HEK293 (cell line): ENCODE data around the gene TSPYL4.
A peak's percentile ranks its signal among the peaks of the same experiment; 100 is the strongest.

Experiments used
- CTCF ChIA-PET: fragments of 350-600 bp; formaldehyde crosslinking; extraction: SDS; loops from one replicate; lab custom pipeline; 2021; ENCODE audit warnings: antibody characterized with exemption; lab: Yijun Ruan, JAX
- POLR2A ChIA-PET: fragments of 300-600 bp; formaldehyde crosslinking; extraction: SDS; loops from one replicate; lab custom pipeline; 2020; ENCODE audit warnings: antibody characterized with exemption, inconsistent platforms; lab: Yijun Ruan, JAX
- H3K27ac ChIP-seq: fragments of 200-500 bp; sonication (Bioruptor generic); 2 replicates; pipeline ENCODE4 v1.5.1; 2014; ENCODE audit warnings: low read depth, low read length, control low read depth, inconsistent platforms; ENCODE audit errors: extremely low read depth
- H3K36me3 ChIP-seq, 2 experiments: fragments of 200-500 bp in 1 of 2; sonication (Bioruptor generic) in 1 of 2; 1 replicate in 1 of 2; 2 replicates in 1 of 2; pipeline ENCODE4 v1.5.1; 2014 to 2017; ENCODE audit warnings: inconsistent platforms in 2 of 2, low read length in 2 of 2; ENCODE audit not compliant: control insufficient read depth in 2 of 2, insufficient read depth in 1 of 2
- H3K4me1 ChIP-seq: fragments of 200-500 bp; sonication (Bioruptor generic); 2 replicates; pipeline ENCODE4 v1.5.1; 2014; ENCODE audit warnings: mild to moderate bottlenecking, low read length, inconsistent platforms; ENCODE audit not compliant: control insufficient read depth, insufficient read depth
- H3K4me3 ChIP-seq: 2 replicates; pipeline ENCODE4 v1.5.1; 2011; ENCODE audit warnings: low read depth, mild to moderate bottlenecking, control low read depth, low read length, moderate library complexity
- H3K9me3 ChIP-seq: fragments of 200-500 bp; sonication (Bioruptor generic); 2 replicates; pipeline ENCODE4 v1.5.1; 2014; ENCODE audit warnings: low read depth, low read length, inconsistent platforms; ENCODE audit not compliant: control insufficient read depth, insufficient read depth
- EGR2 ChIP-seq: fragments of 450-650 bp; formaldehyde crosslinking; IDR thresholded peaks from 2 replicates; pipeline ENCODE4 v1.5.1; 2016; ENCODE audit warnings: low read depth, missing biosample characterization, missing genetic modification characterization
- FEZF1 ChIP-seq: fragments of 450-650 bp; formaldehyde crosslinking; IDR thresholded peaks from 2 replicates; pipeline ENCODE4 v1.5.1; 2016; ENCODE audit warnings: missing biosample characterization, missing genetic modification characterization
- HOXD13 ChIP-seq: sonication (generic); formaldehyde crosslinking; IDR thresholded peaks from 2 replicates; pipeline ENCODE4 v1.8.0; 2022; ENCODE audit warnings: missing genetic modification reagents, borderline replicate concordance
- KLF10 ChIP-seq: fragments of 450-650 bp; IDR thresholded peaks from 2 replicates; pipeline ENCODE4 v1.5.1; 2018; ENCODE audit warnings: missing biosample characterization, mild to moderate bottlenecking, missing genetic modification characterization
- OSR2 ChIP-seq: fragments of 450-650 bp; formaldehyde crosslinking; IDR thresholded peaks from 2 replicates; pipeline ENCODE4 v1.5.1; 2016; ENCODE audit warnings: missing biosample characterization, missing genetic modification characterization
- SCRT1 ChIP-seq: fragments of 450-650 bp; formaldehyde crosslinking; IDR thresholded peaks from 2 replicates; pipeline ENCODE4 v1.5.1; 2016; ENCODE audit warnings: missing biosample characterization, missing genetic modification characterization, borderline replicate concordance
- YY2 ChIP-seq: fragments of 450-650 bp; formaldehyde crosslinking; IDR thresholded peaks from 2 replicates; pipeline ENCODE4 v1.5.1; 2016; ENCODE audit warnings: missing biosample characterization, missing genetic modification characterization
- ZBTB49 ChIP-seq: fragments of 450-650 bp; formaldehyde crosslinking; IDR thresholded peaks from 2 replicates; pipeline ENCODE4 v1.5.1; 2016; ENCODE audit warnings: missing biosample characterization, missing genetic modification characterization, low read depth
- ZBTB8A ChIP-seq: fragments of 450-650 bp; formaldehyde crosslinking; IDR thresholded peaks from 2 replicates; pipeline ENCODE4 v1.5.1; 2016; ENCODE audit warnings: missing biosample characterization, missing genetic modification characterization
- ZFHX2 ChIP-seq: fragments of 450-650 bp; formaldehyde crosslinking; conservative IDR thresholded peaks from 2 replicates; pipeline ENCODE4 v1.5.1; 2016; ENCODE audit warnings: missing biosample characterization, missing genetic modification characterization
- ZNF169 ChIP-seq: fragments of 450-650 bp; formaldehyde crosslinking; IDR thresholded peaks from 2 replicates; pipeline ENCODE4 v1.5.1; 2016; ENCODE audit warnings: missing biosample characterization, missing genetic modification characterization
- ZNF202 ChIP-seq: fragments of 450-650 bp; formaldehyde crosslinking; IDR thresholded peaks from 2 replicates; pipeline ENCODE4 v1.5.1; 2016; ENCODE audit warnings: missing biosample characterization, missing genetic modification characterization, borderline replicate concordance
- ZNF311 ChIP-seq: fragments of 450-650 bp; formaldehyde crosslinking; IDR thresholded peaks from 2 replicates; pipeline ENCODE4 v1.5.1; 2017; ENCODE audit warnings: missing biosample characterization, missing genetic modification characterization, borderline replicate concordance
- ZNF398 ChIP-seq: fragments of 450-650 bp; formaldehyde crosslinking; IDR thresholded peaks from 2 replicates; pipeline ENCODE4 v1.5.1; 2017; ENCODE audit warnings: missing biosample characterization, missing genetic modification characterization
- ZNF449 ChIP-seq: fragments of 450-650 bp; formaldehyde crosslinking; IDR thresholded peaks from 2 replicates; pipeline ENCODE4 v1.5.1; 2017; ENCODE audit warnings: missing biosample characterization, mild to moderate bottlenecking, missing genetic modification characterization, moderate library complexity
- ZNF48 ChIP-seq: fragments of 450-650 bp; formaldehyde crosslinking; IDR thresholded peaks from 2 replicates; pipeline ENCODE4 v1.5.1; 2016; ENCODE audit warnings: missing biosample characterization, missing genetic modification characterization
- ZNF514 ChIP-seq: fragments of 450-650 bp; formaldehyde crosslinking; IDR thresholded peaks from 2 replicates; pipeline ENCODE4 v1.5.1; 2016; ENCODE audit warnings: missing biosample characterization, missing genetic modification characterization
- ZNF776 ChIP-seq: fragments of 450-650 bp; formaldehyde crosslinking; IDR thresholded peaks from 2 replicates; pipeline ENCODE4 v1.5.0; 2017; ENCODE audit warnings: missing biosample characterization, missing genetic modification characterization, borderline replicate concordance
- ZNF843 ChIP-seq: fragments of 450-650 bp; formaldehyde crosslinking; IDR thresholded peaks from 2 replicates; pipeline ENCODE4 v1.5.1; 2016; ENCODE audit warnings: missing biosample characterization, missing genetic modification characterization

Gene TSPYL4

GRCh38 chr6:116244284-116244683 lies 9.6 kb downstream of the TSPYL4 start (continued):
- peak; percentile 47; the same call in 1 of the 2 replicates for TF ChIP-seq FEZF1 (tag by site-specific recombination)
- no peak for TF ChIP-seq ZNF311
- peak; percentile 59 for TF ChIP-seq OSR2
- TF ChIP-seq ZNF514 (tag by site-specific recombination), result no peak

GRCh38 chr6:116239856-116240255 lies 14.0 kb downstream of the TSPYL4 start:
- peaks cover 0 to 8% of the 10 kb centered on the region in 2 experiments; a peak in 1 of 3 replicates for H3K36me3 ChIP-seq
- TF ChIP-seq OSR2, result no peak
- no peak for TF ChIP-seq ZNF48 (tag by site-specific recombination)
- no peak for TF ChIP-seq ZNF169 (tag by site-specific recombination)
- no peak for TF ChIP-seq ZNF776 (tag by site-specific recombination)
- TF ChIP-seq SCRT1 (tag by site-specific recombination), result no peak
- TF ChIP-seq YY2 (tag by site-specific recombination), result no peak
- TF ChIP-seq ZNF843 (tag by site-specific recombination), result no peak
- no peak for TF ChIP-seq ZBTB49 (tag by site-specific recombination)
- TF ChIP-seq HOXD13 (CRISPR knock-in tag), result no peak
- no peak for TF ChIP-seq ZBTB8A (tag by site-specific recombination)
- no peak for TF ChIP-seq ZNF398
- TF ChIP-seq ZNF449 (tag by site-specific recombination), result no peak
- no peak for TF ChIP-seq KLF10 (tag by site-specific recombination)
- TF ChIP-seq ZNF202 (tag by site-specific recombination), result no peak
- no peak overlapping the region for H3K4me3 ChIP-seq
- POLR2A ChIA-PET, result no interaction called here
- peaks cover 15% of the 10 kb centered on the region; the same call in 1 of the 2 replicates for H3K4me1 ChIP-seq
- CTCF ChIA-PET, result interaction anchor here (1.8 kb wide), 1 partner anchor 23 kb away, joined by 6 read pairs; no protein-coding TSS in a partner anchor
- no peak overlapping the region for H3K27ac ChIP-seq
- H3K9me3 ChIP-seq, result no peaks in the 10 kb centered on the region

GRCh38 chr6:116239256-116239655 lies 14.6 kb downstream of the TSPYL4 start:
- Histone ChIP-seq H3K4me3 (no peak overlapping the region), H3K9me3 (no peaks in the 10 kb centered on the region), H3K27ac (no peak overlapping the region), H3K36me3 (peaks cover 0 to 8% of the 10 kb centered on the region in 2 experiments; a peak in 1 of 3 replicates), H3K4me1 (peaks cover 11% of the 10 kb centered on the region; the same call in 1 of the 2 replicates)
- TF ChIP-seq ZFHX2 (tag by site-specific recombination), result peak; percentile 56
- no peak for TF ChIP-seq HOXD13 (CRISPR knock-in tag)
- peak; percentile 48 for TF ChIP-seq EGR2 (tag by site-specific recombination)
- ChIA-PET CTCF (interaction anchor here (0.6 to 1.8 kb wide), 4 partner anchors 21 to 414 kb away, joined by 3 to 6 read pairs (median 4); no protein-coding TSS in a partner anchor), POLR2A (no interaction called here)
